ENCODE data around the gene ZC3H15.

Gene ZC3H15

DNA sequence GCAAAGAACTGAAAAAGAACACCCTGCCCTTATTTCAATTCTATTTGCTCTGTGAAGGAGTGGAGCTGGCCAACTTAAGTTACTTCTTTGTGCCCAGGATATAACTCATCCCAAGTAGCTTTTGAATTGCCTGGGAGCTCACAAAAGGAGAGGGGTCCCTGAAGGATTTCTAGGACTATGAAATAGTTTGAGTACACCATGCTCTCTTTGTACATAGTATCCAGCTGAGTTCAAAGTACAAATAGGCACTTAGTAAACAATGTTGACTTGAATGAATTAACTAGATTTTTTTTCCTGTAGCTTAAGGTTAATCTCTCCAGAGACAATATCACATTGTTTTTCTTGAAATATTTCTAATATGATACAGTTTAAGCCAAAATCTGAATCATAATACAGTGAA is 47.7 kb downstream of the ZC3H15 start:
- TF ChIP-seq, protein P1, sequence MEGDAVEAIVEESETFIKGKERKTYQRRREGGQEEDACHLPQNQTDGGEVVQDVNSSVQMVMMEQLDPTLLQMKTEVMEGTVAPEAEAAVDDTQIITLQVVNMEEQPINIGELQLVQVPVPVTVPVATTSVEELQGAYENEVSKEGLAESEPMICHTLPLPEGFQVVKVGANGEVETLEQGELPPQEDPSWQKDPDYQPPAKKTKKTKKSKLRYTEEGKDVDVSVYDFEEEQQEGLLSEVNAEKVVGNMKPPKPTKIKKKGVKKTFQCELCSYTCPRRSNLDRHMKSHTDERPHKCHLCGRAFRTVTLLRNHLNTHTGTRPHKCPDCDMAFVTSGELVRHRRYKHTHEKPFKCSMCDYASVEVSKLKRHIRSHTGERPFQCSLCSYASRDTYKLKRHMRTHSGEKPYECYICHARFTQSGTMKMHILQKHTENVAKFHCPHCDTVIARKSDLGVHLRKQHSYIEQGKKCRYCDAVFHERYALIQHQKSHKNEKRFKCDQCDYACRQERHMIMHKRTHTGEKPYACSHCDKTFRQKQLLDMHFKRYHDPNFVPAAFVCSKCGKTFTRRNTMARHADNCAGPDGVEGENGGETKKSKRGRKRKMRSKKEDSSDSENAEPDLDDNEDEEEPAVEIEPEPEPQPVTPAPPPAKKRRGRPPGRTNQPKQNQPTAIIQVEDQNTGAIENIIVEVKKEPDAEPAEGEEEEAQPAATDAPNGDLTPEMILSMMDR (IDR thresholded peaks at IDR 0.05; ENCODE audit: insufficient read depth, low read length, poor library complexity, severe bottlenecking) = no peak
- no peak for TF ChIP-seq EZH2phosphoT487 (conservative IDR thresholded peaks at IDR 0.05; ENCODE audit: low read length)
- Histone ChIP-seq H3K27me3 (ENCODE audit: low read length) (no peaks in the 10 kb centered on the region), H3K79me2 (ENCODE audit: insufficient read depth, low read length) (no peaks in the 10 kb centered on the region), H2AFZ (ENCODE audit: low read depth, low read length, severe bottlenecking) (no peak overlapping the region), H3K27ac (ENCODE audit: low read depth, low read length) (no peak overlapping the region), H3K4me3 (ENCODE audit: insufficient read depth, low read length, poor library complexity, severe bottlenecking) (no peak overlapping the region), H4K20me1 (ENCODE audit: low read depth, low read length) (no peaks in the 10 kb centered on the region), H3K9ac (ENCODE audit: low read length) (no peak overlapping the region), H3K9me3 (ENCODE audit: insufficient read depth, low read length) (no peaks in the 10 kb centered on the region), H3F3A (ENCODE audit: insufficient read depth) (no peaks in the 10 kb centered on the region), H3K9me2 (replicated peaks; ENCODE audit: insufficient read depth, low read length) (no peaks in the 10 kb centered on the region), H3K36me3 (ENCODE audit: low read length) (no peaks in the 10 kb centered on the region), H3K4me2 (ENCODE audit: low read depth, low read length, poor library complexity, severe bottlenecking) (no peak overlapping the region)

DNA sequence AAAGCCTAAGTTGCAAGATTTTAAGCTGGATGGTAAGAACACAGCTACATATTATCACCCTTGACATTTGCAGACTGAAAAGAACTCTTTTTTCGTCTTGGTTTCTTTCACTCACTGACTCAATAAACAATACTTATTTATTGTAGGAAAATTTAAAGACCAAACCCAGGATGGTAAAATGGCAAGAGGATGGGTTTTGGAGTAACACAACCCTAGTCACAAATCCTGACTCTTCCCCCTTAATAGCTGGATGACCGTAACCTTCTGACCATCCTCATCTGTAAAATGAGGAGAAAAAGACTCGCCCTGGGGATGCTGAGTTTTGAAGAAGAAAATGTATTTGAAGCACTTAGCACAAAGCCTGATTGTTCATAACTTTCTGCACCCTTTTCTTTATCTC is 48.3 kb downstream of the ZC3H15 start:
- Histone ChIP-seq H3K27me3 (ENCODE audit: low read length) (no peaks in the 10 kb centered on the region), H3K36me3 (ENCODE audit: low read length) (no peaks in the 10 kb centered on the region), H4K20me1 (ENCODE audit: low read depth, low read length) (no peaks in the 10 kb centered on the region), H3K9me2 (replicated peaks; ENCODE audit: insufficient read depth, low read length) (no peaks in the 10 kb centered on the region), H3F3A (ENCODE audit: insufficient read depth) (no peaks in the 10 kb centered on the region), H3K4me2 (ENCODE audit: low read depth, low read length, poor library complexity, severe bottlenecking) (no peak overlapping the region), H2AFZ (ENCODE audit: low read depth, low read length, severe bottlenecking) (no peak overlapping the region), H3K79me2 (ENCODE audit: insufficient read depth, low read length) (no peaks in the 10 kb centered on the region), H3K4me3 (ENCODE audit: insufficient read depth, low read length, poor library complexity, severe bottlenecking) (no peak overlapping the region), H3K9ac (ENCODE audit: low read length) (no peak overlapping the region), H3K27ac (ENCODE audit: low read depth, low read length) (no peak overlapping the region), H3K9me3 (ENCODE audit: insufficient read depth, low read length) (no peaks in the 10 kb centered on the region)
- no peak for TF ChIP-seq EZH2phosphoT487 (conservative IDR thresholded peaks at IDR 0.05; ENCODE audit: low read length)
- TF ChIP-seq, protein P1 (IDR thresholded peaks at IDR 0.05; ENCODE audit: insufficient read depth, low read length, poor library complexity, severe bottlenecking) = no peak

DNA sequence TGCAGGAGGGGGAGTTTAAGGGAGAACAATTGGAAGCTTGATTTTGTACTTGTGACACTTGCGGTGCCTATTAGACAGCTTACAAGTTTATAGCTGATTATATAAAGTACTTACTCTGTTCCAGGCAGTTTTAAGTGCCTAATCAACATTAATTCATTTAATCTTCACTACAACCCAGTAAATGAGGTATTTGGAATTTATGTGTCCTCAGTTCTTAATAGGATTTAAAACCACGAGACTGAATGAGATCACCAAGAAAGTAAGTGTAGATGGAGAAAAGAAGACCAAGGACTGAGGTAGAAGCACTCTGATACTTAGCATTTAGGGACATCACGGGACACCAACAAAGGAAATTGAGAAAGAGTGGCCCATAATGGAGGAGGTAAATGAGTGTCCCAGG is 49.8 kb downstream of the ZC3H15 start:
- no peaks in the 10 kb centered on the region for H3K9me2 ChIP-seq (replicated peaks; ENCODE audit: insufficient read depth, low read length)
- H3K9me3 ChIP-seq (ENCODE audit: insufficient read depth, low read length) = no peaks in the 10 kb centered on the region
- H3F3A ChIP-seq (ENCODE audit: insufficient read depth) = no peaks in the 10 kb centered on the region
- no peaks in the 10 kb centered on the region for H3K36me3 ChIP-seq (ENCODE audit: low read length)
- H3K27ac ChIP-seq (ENCODE audit: low read depth, low read length) = no peak overlapping the region
- no peak overlapping the region for H2AFZ ChIP-seq (ENCODE audit: low read depth, low read length, severe bottlenecking)
- no peak for TF ChIP-seq EZH2phosphoT487 (conservative IDR thresholded peaks at IDR 0.05; ENCODE audit: low read length)
- TF ChIP-seq, protein P1 (IDR thresholded peaks at IDR 0.05; ENCODE audit: insufficient read depth, low read length, poor library complexity, severe bottlenecking) = no peak
- H3K27me3 ChIP-seq (ENCODE audit: low read length) = no peaks in the 10 kb centered on the region
- no peak overlapping the region for H3K4me2 ChIP-seq (ENCODE audit: low read depth, low read length, poor library complexity, severe bottlenecking)
- H4K20me1 ChIP-seq (ENCODE audit: low read depth, low read length) = no peaks in the 10 kb centered on the region
- no peak overlapping the region for H3K9ac ChIP-seq (ENCODE audit: low read length)
- H3K79me2 ChIP-seq (ENCODE audit: insufficient read depth, low read length) = no peaks in the 10 kb centered on the region
- H3K4me3 ChIP-seq (ENCODE audit: insufficient read depth, low read length, poor library complexity, severe bottlenecking) = no peak overlapping the region
